AG04449 (cell line): ENCODE data around the gene LYPD6B.
"Not testable (repeated sequence)": the region's sequence is repeated elsewhere in the genome, so short reads cannot be mapped to it uniquely, and the experiment has no call there.

Experiments
- CTCF ChIA-PET: fragments of 350-600 bp; formaldehyde crosslinking; extraction: SDS; loops from one replicate; lab custom pipeline; 2021; ENCODE audit warnings: antibody characterized with exemption; lab: Yijun Ruan, JAX
- POLR2A ChIA-PET: fragments of 400-600, 350-600 bp; formaldehyde crosslinking; extraction: SDS; loops from one replicate; lab custom pipeline; 2020; ENCODE audit warnings: antibody characterized with exemption, inconsistent platforms; lab: Yijun Ruan, JAX
- DNase-seq: peaks from one replicate; pipeline ENCODE4 v3.0.0-alpha.2; 2010; ENCODE audit warnings: low read depth, low spot score
- H3K4me3 ChIP-seq: 2 replicates; pipeline ENCODE4 v1.5.1; 2011; ENCODE audit warnings: low read depth, mild to moderate bottlenecking, control low read depth, low read length
- CTCF ChIP-seq: IDR thresholded peaks from one replicate; pipeline ENCODE4 v1.5.1; 2011; ENCODE audit warnings: mild to moderate bottlenecking, moderate library complexity, low read length, control low read depth, inconsistent platforms; ENCODE audit not compliant: insufficient read depth; ENCODE audit errors: missing control alignments

LYPD6B gene

GRCh38 chr2:149225446-149225845 lies 186.9 kb downstream of the LYPD6B start:
- no peak for DNase-seq
- POLR2A ChIA-PET = no interaction called here
- no peak for TF ChIP-seq CTCF
- CTCF ChIA-PET = no interaction called here
- H3K4me3 ChIP-seq = no peak overlapping the region

- TF ChIP-seq CTCF = no peak
- CTCF ChIA-PET = no interaction called here
- POLR2A ChIA-PET = no interaction called here
- no peak for DNase-seq
- H3K4me3 ChIP-seq = no peak overlapping the region
These were observed 188.3 kb downstream of the LYPD6B start for GRCh38 chr2:149226790-149227189.

- POLR2A ChIA-PET = no interaction called here
- no peak for TF ChIP-seq CTCF
- CTCF ChIA-PET = no interaction called here
- no peak overlapping the region for H3K4me3 ChIP-seq
- DNase-seq = no peak
These were observed 197.4 kb downstream of the LYPD6B start for GRCh38 chr2:149235816-149236375.

- DNase-seq = no peak
- ChIA-PET POLR2A (no interaction called here), CTCF (no interaction called here)
- no peak overlapping the region for H3K4me3 ChIP-seq
- no peak for TF ChIP-seq CTCF
These were observed 197.9 kb downstream of the LYPD6B start for GRCh38 chr2:149236410-149236809.

GRCh38 chr2:149246186-149246585 lies 207.7 kb downstream of the LYPD6B start:
- POLR2A ChIA-PET = no interaction called here
- TF ChIP-seq CTCF = no peak
- no peak overlapping the region for H3K4me3 ChIP-seq
- CTCF ChIA-PET = interaction anchor here (1.3 to 1.6 kb wide), 2 partner anchors 19 to 229 kb away, joined by 4 read pairs; no protein-coding TSS in a partner anchor
- no peak for DNase-seq

- H3K4me3 ChIP-seq, DNase-seq, CTCF ChIA-PET, POLR2A ChIA-PET: not testable (repeated sequence)
These were observed 212.9 kb downstream of the LYPD6B start for GRCh38 chr2:149251436-149251835.

- POLR2A ChIA-PET, CTCF ChIA-PET: not testable (repeated sequence)
These were observed 218.4 kb downstream of the LYPD6B start for GRCh38 chr2:149256877-149257276.

More at GRCh38 chr2:149256877-149257276, 218.4 kb downstream of the LYPD6B start:
- H3K4me3 ChIP-seq, DNase-seq: not testable (repeated sequence)
